SHP77 (cell line): ENCODE data around the gene ILF3.
A peak's percentile ranks its signal among the peaks of the same experiment; 100 is the strongest.

Source experiments
- DNase-seq, 2 experiments: peaks; one replicate each; lab custom pipeline; 2025; lab: John Stamatoyannopoulos, UW

The ILF3 gene

GRCh38 chr19:10653732-10654609 is at the start of gene ILF3:
Gene ILF3, plus strand, starts transcription at chr19:10654346. Its CDS starts 16,260 bp downstream, at chr19:10670606.
- peak; percentile 99 for DNase-seq

- DNase-seq = no peak
These were observed 49.6 kb upstream of the ILF3 start for GRCh38 chr19:10604460-10604980.

GRCh38 chr19:10611907-10612306 is 42.2 kb upstream of the ILF3 start:
- no peak for DNase-seq

- DNase-seq = no peak
These were observed 41.5 kb upstream of the ILF3 start for GRCh38 chr19:10612499-10613119.

- DNase-seq = no peak
These were observed 38.6 kb upstream of the ILF3 start for GRCh38 chr19:10615429-10616023.

- no peak for DNase-seq
These were observed 36.6 kb upstream of the ILF3 start for GRCh38 chr19:10617409-10618121.

- no peak for DNase-seq
These were observed 35.3 kb upstream of the ILF3 start for GRCh38 chr19:10618846-10619245.

GRCh38 chr19:10620786-10621185 is 33.4 kb upstream of the ILF3 start:
- DNase-seq = no peak

- DNase-seq = no peak
These were observed 32.2 kb upstream of the ILF3 start for GRCh38 chr19:10621966-10622365.

GRCh38 chr19:10624585-10624984 is 29.6 kb upstream of the ILF3 start:
- DNase-seq = no peak

GRCh38 chr19:10625003-10625761 is 29.0 kb upstream of the ILF3 start, which contains the start of gene SLC44A2:
Gene SLC44A2, plus strand, starts transcription at chr19:10625553. Its CDS starts 81 bp downstream, at chr19:10625634.
- peak in 1 of 2 experiments; percentile 60 for DNase-seq

GRCh38 chr19:10625762-10626138 is 28.4 kb upstream of the ILF3 start:
- DNase-seq = no peak

- no peak for DNase-seq
These were observed 22.3 kb upstream of the ILF3 start for GRCh38 chr19:10631874-10632273.

GRCh38 chr19:10634430-10634829 is 19.7 kb upstream of the ILF3 start:
- no peak for DNase-seq

- no peak for DNase-seq
These were observed 19.2 kb upstream of the ILF3 start for GRCh38 chr19:10634963-10635362.

GRCh38 chr19:10636304-10636972 is 17.7 kb upstream of the ILF3 start:
- DNase-seq = no peak

GRCh38 chr19:10637894-10638293 is 16.3 kb upstream of the ILF3 start:
- no peak for DNase-seq

- DNase-seq = no peak
These were observed 14.3 kb upstream of the ILF3 start for GRCh38 chr19:10639836-10640235.

- no peak for DNase-seq
These were observed 13.8 kb upstream of the ILF3 start for GRCh38 chr19:10640361-10640760.

- no peak for DNase-seq
These were observed 12.9 kb upstream of the ILF3 start for GRCh38 chr19:10641248-10641647.
